WTC11 (cell line): ENCODE measurements around the gene CD22. TPM values are rescaled to one million over a fixed set of nuclear protein-coding genes. Genes with fewer than 3 reads are reported as not detected.

Source experiments
- ATAC-seq: fragments of 200-7000 bp; cut with Tn5 transposase; 2 replicates; pipeline ENCODE4 v1.10.0; 2021; ENCODE audit warnings: mild to moderate bottlenecking, moderate library complexity
- Bru-seq: library from RNA; stranded (reverse); fragments of 400-500 nt; gene quantifications from one replicate; lab custom pipeline; 2021; lab: Mats Ljungman, UMichigan
- CTCF ChIA-PET: fragments of 300-600 bp; sonication (Branson Sonifier 250); formaldehyde crosslinking; loops from one replicate; lab custom pipeline; 2021; ENCODE audit warnings: antibody characterized with exemption; lab: Charles Lee
- POLR2A ChIA-PET: fragments of 350-600 bp; sonication (Branson Sonifier 250); formaldehyde crosslinking; loops from one replicate; lab custom pipeline; 2021; ENCODE audit warnings: antibody characterized with exemption; lab: Charles Lee
- DNase-seq: peaks from one replicate; pipeline ENCODE4 v3.0.0; 2021; ENCODE audit warnings: low spot score
- H3K27ac Mint-ChIP-seq: 2 replicates; pipeline ENCODE4 v1.8.0; 2021; ENCODE audit warnings: mixed read lengths
- H3K27me3 Mint-ChIP-seq: 2 replicates; pipeline ENCODE4 v1.8.0; 2021; ENCODE audit warnings: low read depth, mild to moderate bottlenecking, moderate library complexity, mixed read lengths
- H3K36me3 Mint-ChIP-seq: 2 replicates; pipeline ENCODE4 v1.8.0; 2021; ENCODE audit warnings: mixed read lengths
- H3K4me1 Mint-ChIP-seq: 2 replicates; pipeline ENCODE4 v1.8.0; 2022; ENCODE audit warnings: mixed read lengths
- H3K4me3 Mint-ChIP-seq: 2 replicates; pipeline ENCODE4 v1.8.0; 2021; ENCODE audit warnings: mild to moderate bottlenecking, moderate library complexity, mixed read lengths
- H3K9me3 Mint-ChIP-seq: 2 replicates; pipeline ENCODE4 v1.8.0; 2021; ENCODE audit warnings: mixed read lengths
- ATF1 ChIP-seq: sonication (generic); formaldehyde crosslinking; IDR thresholded peaks from 2 replicates; pipeline ENCODE4 v1.8.1; 2023; ENCODE audit warnings: mild to moderate bottlenecking, moderate library complexity, missing genetic modification reagents
- ERG ChIP-seq: fragments of 250-450 bp; sonication (Bioruptor Pico); IDR thresholded peaks from 2 replicates; pipeline ENCODE4 v1.8.0; 2021; ENCODE audit warnings: mild to moderate bottlenecking
- FOXJ3 ChIP-seq: sonication (generic); formaldehyde crosslinking; IDR thresholded peaks from 2 replicates; pipeline ENCODE4 v1.9.0; 2021; ENCODE audit warnings: missing genetic modification reagents, mild to moderate bottlenecking, borderline replicate concordance
- GRHL2 ChIP-seq: fragments of 250-450 bp; sonication (Bioruptor Pico); IDR thresholded peaks from 2 replicates; pipeline ENCODE4 v1.8.0; 2022; ENCODE audit warnings: mild to moderate bottlenecking, moderate library complexity; ENCODE audit not compliant: insufficient replicate concordance, severe bottlenecking
- HMGA2 ChIP-seq: fragments of 250-450 bp; sonication (Bioruptor Pico); IDR thresholded peaks from 2 replicates; pipeline ENCODE4 v1.4.0; 2021; ENCODE audit warnings: mild to moderate bottlenecking, moderate library complexity
- HMGXB4 ChIP-seq: sonication (generic); formaldehyde crosslinking; IDR thresholded peaks from 2 replicates; pipeline ENCODE4 v1.8.1; 2023; ENCODE audit warnings: mild to moderate bottlenecking, moderate library complexity, missing genetic modification reagents
- MXD4 ChIP-seq: fragments of 250-450 bp; sonication (Bioruptor Pico); IDR thresholded peaks from 2 replicates; pipeline ENCODE4 v1.8.0; 2021; ENCODE audit warnings: mild to moderate bottlenecking, moderate library complexity, borderline replicate concordance
- PREB ChIP-seq: sonication (generic); formaldehyde crosslinking; IDR thresholded peaks from 2 replicates; pipeline ENCODE4 v1.8.1; 2022; ENCODE audit warnings: mild to moderate bottlenecking, missing genetic modification reagents, moderate library complexity, borderline replicate concordance
- ZNF138 ChIP-seq: sonication (generic); formaldehyde crosslinking; conservative IDR thresholded peaks from 2 replicates; pipeline ENCODE4 v1.8.1; 2022; ENCODE audit warnings: mild to moderate bottlenecking, moderate library complexity, missing genetic modification reagents
- ZNF281 ChIP-seq: sonication (generic); formaldehyde crosslinking; IDR thresholded peaks from 2 replicates; pipeline ENCODE4 v1.8.0; 2023; ENCODE audit warnings: mild to moderate bottlenecking, missing genetic modification reagents
- ZNF396 ChIP-seq: fragments of 250-450 bp; sonication (Bioruptor Pico); IDR thresholded peaks from 2 replicates; pipeline ENCODE4 v1.8.0; 2021; ENCODE audit warnings: mild to moderate bottlenecking, moderate library complexity, borderline replicate concordance
- ZNF512 ChIP-seq: sonication (generic); formaldehyde crosslinking; IDR thresholded peaks from 2 replicates; pipeline ENCODE4 v1.8.1; 2022; ENCODE audit warnings: missing genetic modification reagents, borderline replicate concordance
- ZNF671 ChIP-seq: fragments of 250-450 bp; sonication (Bioruptor Pico); IDR thresholded peaks from 2 replicates; pipeline ENCODE4 v1.8.0; 2021; ENCODE audit warnings: mild to moderate bottlenecking
- long read RNA-seq, 3 experiments: library from RNA in 1 of 3; library from capped mRNA in 1 of 3; library from polyadenylated mRNA in 1 of 3; unstranded in 2 of 3; stranded (forward) in 1 of 3; transcript quantifications; one replicate each; pipeline ENCODE4 v2.0.0, GENCODE V29; 2021
- total RNA-seq: library from RNA; stranded (reverse); gene quantifications from 3 replicates; pipeline ENCODE4 v1.2.3, GENCODE V29; 2021

CD22 gene
- 0.28 to 1.1 TPM (median 0.55 TPM) in 3 replicates for total RNA-seq
- Bru-seq, nascent RNA = percentile 9 among the genes with signal in this experiment
- long read RNA-seq, experiment 1, partial matches to known transcripts = 0 of 1 reads
- long read RNA-seq, experiment 1, other reads (novel, unspliced or antisense) = 1 of 1 reads
- long read RNA-seq, experiment 2 = 0 reads
- long read RNA-seq, experiment 3 = 0 reads

- ChIA-PET POLR2A (no interaction called here), CTCF (interaction anchor here (0.8 to 2.1 kb wide), 3 partner anchors 22 to 24 kb away, joined by 3 to 10 read pairs (median 4); no protein-coding TSS in a partner anchor)
- no peak for DNase-seq
These were observed at the start of gene CD22 for GRCh38 chr19:35328851-35329285. Gene CD22 (plus strand): TSS chr19:35329187. CDS start chr19:35332041, 2,854 bp downstream.

More at GRCh38 chr19:35328851-35329285, at the start of gene CD22:
- TF ChIP-seq GRHL2 (CRISPR knock-in tag) = no peak
- TF ChIP-seq MXD4 (CRISPR knock-in tag) = no peak
- no peak for TF ChIP-seq ERG (CRISPR knock-in tag)
- no peak for TF ChIP-seq PREB (CRISPR knock-in tag)
- TF ChIP-seq ZNF138 (CRISPR knock-in tag) = no peak
- TF ChIP-seq ZNF281 (CRISPR knock-in tag) = no peak
- TF ChIP-seq ZNF671 (CRISPR knock-in tag) = no peak
- no peak for TF ChIP-seq HMGA2 (CRISPR knock-in tag)
- no peak for TF ChIP-seq ZNF512 (CRISPR knock-in tag)
- TF ChIP-seq HMGXB4 = no peak
- no peak for TF ChIP-seq FOXJ3 (CRISPR knock-in tag)
- no peak for TF ChIP-seq ATF1 (CRISPR knock-in tag)
- TF ChIP-seq ZNF396 (CRISPR knock-in tag) = no peak
- H3K4me3 Mint-ChIP-seq = no peak within 1 kb of the TSS
- H3K4me1 Mint-ChIP-seq = peaks cover 13% of the 10 kb centered on the region
- no peak within 1 kb of the TSS for H3K27ac Mint-ChIP-seq
- no peak; the same call in 1 of the 2 replicates for ATAC-seq
- H3K27me3 Mint-ChIP-seq = no peaks in the 10 kb centered on the region; the same call in 1 of the 2 replicates
- no peaks in the 10 kb centered on the region for H3K9me3 Mint-ChIP-seq
- no peaks in the 10 kb centered on the region for H3K36me3 Mint-ChIP-seq
